Natural killer cell (primary cell): ENCODE results near the gene FRMD4A. TPM values are rescaled to one million over a fixed set of nuclear protein-coding genes. Genes with fewer than 3 reads are reported as not detected.

ENCODE experiments used
- ATAC-seq, 3 donors: fragments of 150-1000 bp in 2 of 3; fragments of 200-7000 bp in 1 of 3; cut with Tn5 transposase; 1 replicate in 1 of 3; 2 replicates in 2 of 3; pipeline ENCODE4 v1.10.0; 2021; ENCODE audit warnings: mild to moderate bottlenecking in 2 of 3, moderate library complexity in 2 of 3
- DNase-seq, 2 donors: peaks; one replicate each; pipeline versions ENCODE4 v3.0.0 to v3.0.0-alpha.2; 2013 to 2021; ENCODE audit warnings: mixed read lengths in 1 of 2
- H3K27ac ChIP-seq: one replicate; pipeline ENCODE4 v1.5.1; 2013; ENCODE audit warnings: mild to moderate bottlenecking, low read length
- H3K27me3 ChIP-seq: one replicate; pipeline ENCODE4 v1.6.1; 2013; ENCODE audit warnings: low read length; ENCODE audit not compliant: control insufficient read depth, insufficient read depth
- H3K36me3 ChIP-seq: one replicate; pipeline ENCODE4 v1.6.1; 2013; ENCODE audit warnings: low read length; ENCODE audit not compliant: control insufficient read depth, insufficient read depth
- H3K4me1 ChIP-seq: one replicate; pipeline ENCODE4 v1.6.1; 2013; ENCODE audit warnings: low read length; ENCODE audit not compliant: control insufficient read depth, insufficient read depth
- H3K4me3 ChIP-seq: one replicate; pipeline ENCODE4 v1.5.1; 2013; ENCODE audit warnings: low read length
- H3K9me3 ChIP-seq: one replicate; pipeline ENCODE4 v1.6.1; 2013; ENCODE audit warnings: low read length; ENCODE audit not compliant: control insufficient read depth, insufficient read depth
- H3K27ac Mint-ChIP-seq, 2 donors: one replicate each; pipeline ENCODE4 v1.8.0; 2022; ENCODE audit warnings: mild to moderate bottlenecking in 2 of 2, mixed read lengths in 2 of 2, moderate library complexity in 1 of 2
- H3K27me3 Mint-ChIP-seq, 2 donors: one replicate each; pipeline ENCODE4 v1.8.0; 2022; ENCODE audit warnings: low read depth in 2 of 2, mixed read lengths in 2 of 2
- H3K36me3 Mint-ChIP-seq: one replicate; pipeline ENCODE4 v1.8.0; 2022; ENCODE audit warnings: mixed read lengths
- H3K4me1 Mint-ChIP-seq, 2 donors: one replicate each; pipeline ENCODE4 v1.8.0; 2022; ENCODE audit warnings: mixed read lengths in 2 of 2
- H3K4me3 Mint-ChIP-seq: one replicate; pipeline ENCODE4 v1.8.0; 2022; ENCODE audit warnings: mild to moderate bottlenecking, moderate library complexity, mixed read lengths
- H3K9me3 Mint-ChIP-seq, 2 donors: one replicate each; pipeline ENCODE4 v1.8.0; 2022; ENCODE audit warnings: mixed read lengths in 2 of 2
- CTCF ChIP-seq: fragments of 200-600 bp; IDR thresholded peaks from one replicate; pipeline ENCODE4 v1.8.0; 2022; ENCODE audit warnings: antibody characterized with exemption
- WGBS: methylation state at CpG from one replicate; pipeline ENCODE4 v1.1.7; 2013; ENCODE audit warnings: missing lambda C conversion rate; ENCODE audit not compliant: insufficient coverage; 5-methylcytosine and 5-hydroxymethylcytosine counted together
- intact Hi-C: fragments of 100-400 bp; cut with micrococcal nuclease; formaldehyde crosslinking; loops from one replicate; pipeline ENCODE4 v1.14.2; 2022
- total RNA-seq, 4 donors: library from RNA; stranded (reverse); fragments of 120-200 nt in 1 of 4; gene quantifications; one replicate each; pipeline versions ENCODE4 v1.2.3 to v1.2.4, GENCODE V29; 2013 to 2022

The FRMD4A gene
- total RNA-seq, 3 donors from 2014 or later (not counting 1 experiment from before 2014, with no cell fraction given) = 0.36 to 0.38 TPM; not detected in 1

DNA sequence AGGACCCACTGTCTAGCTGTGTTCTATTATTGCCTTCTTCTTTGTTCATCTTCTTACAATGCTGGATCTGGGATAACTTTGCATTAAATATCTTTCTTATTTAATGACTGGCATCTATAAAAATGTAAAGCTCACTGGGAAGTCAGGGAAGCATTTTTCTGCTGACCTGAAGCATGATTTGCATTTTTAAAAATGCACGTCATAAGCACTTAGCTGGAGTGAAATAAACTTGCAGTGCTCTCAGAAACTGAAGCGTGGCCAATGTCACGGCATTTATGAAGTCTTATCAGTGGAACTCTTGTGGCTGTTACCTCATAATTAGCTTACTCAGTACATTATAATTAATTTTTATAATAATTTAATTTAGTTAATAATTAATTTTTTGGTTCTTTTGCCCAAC is 59.1 kb downstream of the FRMD4A start:
- TF ChIP-seq CTCF = no peak
- Histone ChIP-seq H3K9me3 (no peaks in the 10 kb centered on the region), H3K36me3 (no peaks in the 10 kb centered on the region), H3K4me1 (no peaks in the 10 kb centered on the region), H3K27ac (no peak overlapping the region), H3K4me3 (no peak overlapping the region), H3K27me3 (no peaks in the 10 kb centered on the region)
- no peak overlapping the region for H3K4me3 Mint-ChIP-seq
- H3K27ac Mint-ChIP-seq = no peak overlapping the region
- WGBS = 91% methylated on average over 3 of the region's 3 CpGs
- H3K4me1 Mint-ChIP-seq = no peaks in the 10 kb centered on the region
- ATAC-seq (no peak), DNase-seq (no peak)
- intact Hi-C loops = no loop called here
- no peaks in the 10 kb centered on the region for H3K9me3 Mint-ChIP-seq
- peaks cover 14 to 29% of the 10 kb centered on the region in 2 donors for H3K27me3 Mint-ChIP-seq
- H3K36me3 Mint-ChIP-seq = no peaks in the 10 kb centered on the region

DNA sequence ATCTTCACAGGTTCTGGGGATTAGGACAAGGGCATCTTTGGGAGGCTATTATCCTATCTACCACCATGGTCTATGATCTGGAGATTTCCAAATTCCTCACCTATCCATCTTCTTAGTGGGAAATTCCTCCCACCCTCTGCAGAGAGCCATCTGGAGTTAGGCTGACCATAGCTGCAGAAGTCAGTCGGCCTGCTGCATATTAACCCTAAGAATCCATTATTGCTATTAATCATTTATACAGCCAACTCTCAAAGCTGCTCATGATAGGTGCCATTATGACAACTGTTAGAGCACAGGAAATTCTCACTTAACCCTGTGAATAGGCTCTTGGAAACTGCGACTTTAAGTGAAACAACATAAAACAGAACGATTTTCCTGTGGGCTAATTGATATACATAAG is 60.4 kb downstream of the FRMD4A start:
- H3K4me3 Mint-ChIP-seq = no peak overlapping the region
- no peaks in the 10 kb centered on the region for H3K4me1 Mint-ChIP-seq
- intact Hi-C loops = no loop called here
- H3K9me3 Mint-ChIP-seq = no peaks in the 10 kb centered on the region
- H3K9me3 ChIP-seq = no peaks in the 10 kb centered on the region
- no peak overlapping the region for H3K27ac ChIP-seq
- no peak for TF ChIP-seq CTCF
- no peaks in the 10 kb centered on the region for H3K36me3 ChIP-seq
- DNase-seq = no peak
- no peak for ATAC-seq
- no peaks in the 10 kb centered on the region for H3K4me1 ChIP-seq
- no peaks in the 10 kb centered on the region for H3K36me3 Mint-ChIP-seq
- peaks cover 14 to 29% of the 10 kb centered on the region in 2 donors for H3K27me3 Mint-ChIP-seq
- H3K4me3 ChIP-seq = no peak overlapping the region
- no peaks in the 10 kb centered on the region for H3K27me3 ChIP-seq
- no peak overlapping the region for H3K27ac Mint-ChIP-seq
- 74% methylated on average over 3 of the region's 3 CpGs for WGBS

- no peaks in the 10 kb centered on the region for H3K36me3 Mint-ChIP-seq
- Histone ChIP-seq H3K36me3 (no peaks in the 10 kb centered on the region), H3K4me3 (no peak overlapping the region), H3K9me3 (no peaks in the 10 kb centered on the region), H3K27me3 (no peaks in the 10 kb centered on the region), H3K4me1 (no peaks in the 10 kb centered on the region), H3K27ac (no peak overlapping the region)
- WGBS = 98% methylated on average over 3 of the region's 4 CpGs
- no peaks in the 10 kb centered on the region for H3K4me1 Mint-ChIP-seq
- no peak for DNase-seq
- no peak overlapping the region for H3K4me3 Mint-ChIP-seq
- H3K27ac Mint-ChIP-seq = no peak overlapping the region
- TF ChIP-seq CTCF = no peak
- no peaks in the 10 kb centered on the region for H3K9me3 Mint-ChIP-seq
- intact Hi-C loops = no loop called here
- no peak for ATAC-seq
- peaks cover 18 to 30% of the 10 kb centered on the region in 2 donors for H3K27me3 Mint-ChIP-seq
These were observed 65.0 kb downstream of the FRMD4A start for GRCh38 chr10:14265709-14266108.

DNA sequence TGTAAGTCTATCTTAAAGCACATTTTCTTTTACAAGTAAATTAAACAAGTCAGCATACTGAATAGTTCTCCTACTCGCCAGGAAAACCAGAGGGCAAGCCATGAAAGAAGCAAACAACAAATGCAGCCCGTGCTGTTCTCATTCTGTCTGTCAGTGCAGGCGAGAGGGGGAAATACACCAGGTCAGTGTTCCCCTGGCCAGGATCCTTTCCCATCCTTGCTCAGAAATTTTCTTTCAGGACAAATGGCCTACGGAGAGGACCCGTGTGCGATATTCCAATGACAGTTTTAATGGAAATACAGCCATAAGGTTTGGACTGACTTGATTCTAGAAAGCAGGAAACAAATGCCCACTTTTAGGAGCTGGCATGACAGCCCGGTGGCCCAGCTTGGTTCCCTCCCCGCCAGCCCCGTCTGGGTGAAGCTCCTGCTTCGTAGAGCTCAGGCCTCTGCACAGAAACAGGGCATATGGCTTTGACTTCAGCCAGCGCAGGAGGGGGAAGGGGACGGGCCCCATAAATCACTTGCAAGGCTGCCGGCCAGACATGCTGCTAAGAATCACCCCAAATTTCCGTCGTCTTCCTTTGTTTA is 67.8 kb downstream of the FRMD4A start:
- no peak overlapping the region for H3K4me3 ChIP-seq
- H3K4me1 Mint-ChIP-seq = no peaks in the 10 kb centered on the region
- H3K4me3 Mint-ChIP-seq = no peak overlapping the region
- TF ChIP-seq CTCF = no peak
- ATAC-seq (no peak), DNase-seq (no peak)
- no peaks in the 10 kb centered on the region for H3K9me3 Mint-ChIP-seq
- no peaks in the 10 kb centered on the region for H3K9me3 ChIP-seq
- H3K36me3 Mint-ChIP-seq = no peaks in the 10 kb centered on the region
- H3K4me1 ChIP-seq = no peaks in the 10 kb centered on the region
- H3K27ac ChIP-seq = no peak overlapping the region
- 42% methylated on average over 15 of the region's 15 CpGs for WGBS
- no peaks in the 10 kb centered on the region for H3K27me3 ChIP-seq
- no peak overlapping the region for H3K27ac Mint-ChIP-seq
- H3K36me3 ChIP-seq = no peaks in the 10 kb centered on the region
- peaks cover 20 to 25% of the 10 kb centered on the region in 2 donors for H3K27me3 Mint-ChIP-seq
- intact Hi-C loops = no loop called here
